HG03175 (cell line): Measurements from ENCODE around the gene SMO.

Source experiments
- ATAC-seq: cut with Tn5 transposase; IDR thresholded peaks from one replicate; pipeline ENCODE4 v1.9.1; 2021; ENCODE audit warnings: mild to moderate bottlenecking, moderate library complexity; ENCODE audit not compliant: unreplicated experiment

SMO gene

DNA sequence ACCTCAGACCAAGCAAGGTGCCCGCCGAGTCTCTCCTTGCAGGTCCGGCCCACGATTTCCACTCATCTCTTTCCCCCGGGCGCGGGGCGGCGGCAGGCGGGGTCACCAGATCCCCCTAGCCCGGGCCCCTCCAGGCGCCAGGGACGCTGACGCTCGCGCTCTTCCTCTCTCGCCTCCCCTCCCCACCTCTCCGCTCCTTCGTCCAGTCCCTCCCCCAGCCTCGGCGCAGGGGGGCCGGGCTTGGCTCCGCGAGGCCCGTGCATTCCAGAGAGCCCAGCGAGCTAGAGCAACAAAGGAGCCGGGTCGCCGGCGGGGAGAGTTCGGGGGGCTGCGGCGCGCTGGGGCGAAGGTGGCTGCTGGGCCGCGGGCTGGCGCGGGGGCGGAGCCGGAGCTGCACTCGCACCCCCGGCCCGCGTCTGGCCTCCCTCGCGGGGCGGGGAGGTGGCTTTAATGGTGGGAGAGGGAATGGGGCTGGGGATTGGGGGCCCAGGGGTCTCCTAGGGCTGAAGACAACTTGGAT lies at the start of gene SMO:
Gene SMO, plus strand, starts transcription at position 262 of the 520 bp plus-strand sequence. CDS start 519 bp downstream, outside the sequence.
- ATAC-seq, result no peak

DNA sequence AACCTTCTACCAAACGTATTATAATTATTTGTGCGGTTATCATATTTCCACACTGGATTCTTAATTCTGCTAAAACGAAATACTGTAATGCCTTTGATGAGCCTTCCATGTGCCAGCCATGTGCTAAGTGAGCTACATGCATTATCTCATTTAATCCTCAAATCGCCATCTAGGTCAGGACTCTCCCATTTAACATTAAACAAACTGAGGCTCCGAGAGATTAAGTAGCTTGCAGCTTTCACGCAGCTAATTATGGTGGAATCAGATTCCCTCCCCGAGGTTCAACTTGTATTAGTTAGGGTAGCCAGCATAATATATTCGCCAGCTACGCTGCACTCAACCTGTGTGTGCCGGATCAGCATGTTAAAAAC lies 44.7 kb upstream of the SMO start:
- ATAC-seq, result no peak

DNA sequence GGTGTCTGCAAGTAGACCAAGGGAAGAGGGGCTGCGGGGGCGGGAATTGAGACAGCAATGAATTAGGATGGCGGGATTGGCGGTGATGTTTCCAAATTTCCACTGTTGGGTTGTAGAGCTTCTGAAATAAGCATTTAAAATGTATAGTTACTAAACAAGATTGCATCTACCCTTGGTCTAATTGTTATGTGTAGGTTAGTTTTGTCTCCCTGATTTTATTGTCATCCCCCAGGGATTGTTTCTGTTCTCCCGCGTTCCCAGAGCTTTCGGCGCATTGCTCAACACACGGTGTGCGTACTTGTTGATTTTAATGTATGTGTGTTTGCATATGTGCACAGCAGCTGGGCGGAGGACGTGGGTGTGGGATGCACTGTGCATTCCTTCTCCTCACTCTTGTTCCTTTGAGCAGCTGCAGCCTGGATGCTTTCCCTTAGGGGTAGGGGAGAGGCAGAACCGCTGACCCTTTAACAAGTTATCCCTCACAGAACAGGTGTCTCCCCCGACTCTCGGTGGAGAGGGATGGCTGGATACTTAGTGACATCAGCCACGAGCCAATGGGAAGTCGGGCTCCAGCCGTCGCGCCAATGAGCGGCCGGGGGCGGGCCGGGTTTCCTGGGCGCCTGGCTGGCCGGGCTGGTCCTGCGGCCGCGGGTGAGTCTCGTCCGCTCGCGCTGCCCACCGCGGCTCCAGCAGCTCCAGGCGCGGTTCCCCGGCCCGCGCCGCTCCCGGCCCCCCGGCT lies 44.2 kb upstream of the SMO start, which contains the start of gene TSPAN33:
Gene TSPAN33, plus strand, starts transcription at position 613 of the 739 bp plus-strand sequence. CDS start 274 bp downstream, outside the sequence.
- ATAC-seq, result peak; percentile 82

DNA sequence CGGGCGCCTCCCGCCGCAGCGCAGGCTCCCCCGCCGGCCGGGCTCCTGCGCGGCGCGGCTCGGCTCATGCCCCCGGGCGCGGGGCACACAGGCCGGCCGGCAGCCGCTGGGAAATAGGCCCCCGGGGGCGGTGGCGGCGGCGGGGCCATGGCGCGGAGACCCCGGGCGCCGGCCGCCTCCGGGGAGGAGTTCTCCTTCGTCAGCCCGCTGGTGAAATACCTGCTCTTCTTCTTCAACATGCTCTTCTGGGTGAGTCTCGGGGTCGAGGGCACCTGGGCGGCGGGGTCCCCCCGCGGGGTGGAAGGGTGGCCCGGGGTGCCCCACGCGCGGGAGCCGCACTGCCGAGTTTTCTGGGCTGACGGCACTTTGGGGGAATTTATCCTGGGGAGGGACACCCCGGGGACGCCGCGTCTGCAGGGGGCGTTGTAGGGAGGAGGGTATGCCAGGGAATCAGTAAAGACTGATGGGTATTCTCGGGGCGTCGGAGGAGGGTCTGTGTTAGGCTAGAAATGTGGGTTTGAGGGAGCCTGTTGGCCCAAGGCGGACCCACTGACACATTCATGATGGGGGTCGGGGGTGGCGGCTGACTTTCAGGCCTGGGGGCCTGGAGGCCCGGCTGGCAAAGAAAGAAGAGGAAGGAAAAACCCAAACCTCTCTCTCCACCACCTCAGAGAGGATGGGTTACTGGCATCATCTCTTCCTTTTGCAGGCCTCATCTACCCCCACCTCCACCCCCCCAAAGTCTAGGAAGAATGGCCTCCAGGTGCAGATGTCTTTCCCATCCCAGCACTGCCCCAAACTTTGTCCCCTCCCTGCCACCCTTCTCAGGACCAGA lies 43.4 kb upstream of the SMO start:
- ATAC-seq, result peak; percentile 19

DNA sequence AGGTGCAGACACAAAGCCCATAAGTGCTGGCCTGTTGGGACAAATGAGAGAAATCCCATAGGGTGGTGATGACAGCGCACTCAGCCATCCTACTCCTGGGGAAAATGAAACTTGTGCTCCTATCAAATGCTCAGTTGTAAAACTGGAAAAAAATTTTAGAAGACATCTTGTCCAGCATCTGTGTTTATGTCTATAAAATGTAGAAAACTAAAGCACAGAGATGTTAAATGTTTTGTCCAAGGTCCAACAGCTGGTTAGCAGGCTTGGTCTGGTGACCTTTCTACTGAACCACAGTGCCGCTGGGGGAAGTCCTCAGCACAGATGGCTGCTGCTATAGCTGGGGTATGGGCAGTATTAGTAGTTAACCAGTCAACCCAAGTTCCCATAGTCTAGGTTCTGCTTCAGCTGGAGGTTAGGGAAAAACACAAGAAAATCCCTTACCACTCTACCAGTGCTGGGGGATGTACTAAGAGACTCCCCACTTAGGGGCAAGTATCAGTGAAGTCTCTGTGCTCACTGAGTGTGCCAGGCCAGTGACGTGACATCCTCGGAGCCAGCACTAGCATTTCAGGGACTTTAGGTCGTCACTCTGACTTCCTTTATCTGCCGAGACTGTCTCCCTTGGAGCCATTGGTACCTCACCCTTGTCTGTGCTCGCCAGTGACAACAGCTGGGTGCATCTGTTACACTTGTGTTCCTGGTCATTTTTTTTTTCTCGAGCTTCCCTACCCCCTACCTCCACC lies 42.0 kb upstream of the SMO start:
- ATAC-seq, result peak; percentile 58

DNA sequence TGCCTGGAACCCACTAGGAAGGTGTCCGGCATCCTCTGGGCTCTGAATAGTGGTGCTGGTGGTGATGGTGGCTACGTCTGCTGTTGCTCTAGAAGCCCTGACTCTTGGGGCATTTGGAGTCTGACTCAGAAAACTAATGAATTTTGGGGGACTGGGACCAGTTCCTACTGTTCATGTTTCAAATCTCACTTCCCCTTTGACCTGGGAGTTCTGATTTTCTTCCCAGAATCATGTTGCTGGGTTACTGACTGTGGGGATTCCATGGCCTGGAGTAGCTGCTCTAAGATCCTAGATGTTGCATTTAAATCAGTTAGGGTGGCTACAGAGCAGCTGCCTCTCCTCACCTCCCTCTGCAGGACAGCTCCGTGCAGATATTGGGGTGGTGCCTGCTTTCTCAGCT lies 40.7 kb upstream of the SMO start:
- no peak for ATAC-seq

DNA sequence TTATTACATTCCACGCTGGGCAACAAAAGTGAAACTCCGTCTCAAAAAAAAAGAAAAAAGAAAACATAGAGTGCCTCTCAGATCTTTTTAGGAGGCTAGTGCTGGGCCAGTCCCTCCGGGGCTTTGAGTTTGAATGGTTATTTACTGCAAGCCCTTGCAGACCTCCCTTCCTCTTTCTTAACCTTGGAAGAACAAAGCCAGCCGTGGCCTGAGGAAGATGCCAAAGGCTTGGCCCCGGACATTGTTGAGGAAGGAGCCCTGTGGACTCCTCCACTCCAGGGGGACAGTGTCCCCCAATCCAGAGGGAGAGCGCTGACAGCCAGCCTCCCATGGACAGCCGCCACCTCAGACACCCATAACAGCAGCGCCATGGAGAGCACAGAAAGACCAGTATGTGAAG lies 38.9 kb upstream of the SMO start:
- ATAC-seq, result no peak

DNA sequence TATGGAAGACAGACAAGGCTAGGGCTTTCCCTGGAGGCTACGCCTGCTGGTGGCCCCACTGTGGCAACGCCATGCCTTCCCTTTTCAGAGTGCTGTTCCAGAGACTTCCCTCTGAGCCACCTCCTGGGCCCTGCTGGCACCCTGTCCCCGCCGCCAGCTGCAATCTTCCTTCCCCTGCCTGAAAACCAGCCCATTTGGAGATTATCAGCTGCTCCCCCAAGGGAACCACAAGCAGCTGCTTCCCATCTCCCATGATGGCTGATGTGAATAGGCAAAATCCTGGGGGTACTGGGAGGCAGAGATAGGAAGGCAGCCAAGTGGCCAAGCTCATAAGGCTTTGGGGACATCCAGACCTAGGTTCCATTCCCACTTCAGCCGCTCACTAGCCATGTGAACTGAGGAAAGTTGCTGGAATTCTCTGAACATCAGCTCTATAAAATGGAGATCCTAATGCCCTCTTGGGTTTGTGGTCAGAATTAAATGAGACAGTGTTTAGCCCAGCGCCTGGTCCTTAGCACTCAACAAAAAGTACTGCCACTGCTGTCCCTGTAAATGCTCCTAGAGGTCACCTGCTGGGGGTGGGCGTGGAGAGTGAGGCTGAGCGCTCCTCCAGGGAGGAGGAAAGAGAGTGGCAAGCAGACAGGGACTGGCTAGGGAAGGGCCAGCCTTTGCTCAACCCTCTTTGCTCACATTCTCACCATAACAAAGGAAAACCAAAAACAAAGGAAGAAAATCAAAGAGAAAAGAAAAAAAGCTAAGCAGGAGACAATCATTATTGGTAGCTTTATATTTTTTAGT lies 38.0 kb upstream of the SMO start:
- ATAC-seq, result no peak

DNA sequence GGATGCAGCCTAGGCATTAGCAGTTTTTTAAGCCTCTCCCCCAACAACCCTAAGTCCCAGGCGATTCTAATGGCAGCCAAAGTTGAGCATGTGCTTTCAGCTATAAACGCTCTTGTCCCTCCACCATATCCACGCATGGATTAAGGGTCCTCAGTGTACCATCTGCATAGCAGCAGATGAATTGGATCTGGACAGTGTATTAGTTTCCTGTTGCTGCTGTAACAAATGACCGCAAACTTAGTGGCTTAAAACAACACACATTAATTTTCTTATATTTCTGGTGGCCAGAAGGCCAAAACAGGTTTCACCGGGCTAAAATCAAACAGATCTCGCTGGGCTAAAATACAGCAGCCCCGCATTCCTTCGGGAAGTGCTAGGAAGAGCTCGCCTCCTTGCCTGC lies 30.8 kb upstream of the SMO start:
- ATAC-seq, result no peak

DNA sequence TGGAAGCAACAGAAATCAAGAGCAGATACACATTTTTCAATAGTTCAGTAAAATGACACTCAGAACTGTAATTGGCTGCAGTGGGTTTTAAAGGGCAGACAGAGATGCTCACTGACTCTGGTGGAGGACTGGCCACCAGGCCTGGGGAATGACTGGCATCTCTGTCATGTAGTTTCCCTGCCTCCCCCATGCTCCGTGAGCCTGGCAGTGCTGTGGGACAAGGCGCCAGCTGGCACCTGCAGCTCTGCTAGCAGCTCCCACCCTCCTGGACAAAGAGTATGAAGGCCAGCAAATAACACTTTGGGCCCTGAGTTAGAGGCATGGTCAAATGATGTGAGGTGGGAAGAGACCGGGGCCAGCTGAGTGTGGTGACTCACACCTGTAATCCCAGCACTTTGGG lies 28.9 kb upstream of the SMO start:
- ATAC-seq, result no peak

DNA sequence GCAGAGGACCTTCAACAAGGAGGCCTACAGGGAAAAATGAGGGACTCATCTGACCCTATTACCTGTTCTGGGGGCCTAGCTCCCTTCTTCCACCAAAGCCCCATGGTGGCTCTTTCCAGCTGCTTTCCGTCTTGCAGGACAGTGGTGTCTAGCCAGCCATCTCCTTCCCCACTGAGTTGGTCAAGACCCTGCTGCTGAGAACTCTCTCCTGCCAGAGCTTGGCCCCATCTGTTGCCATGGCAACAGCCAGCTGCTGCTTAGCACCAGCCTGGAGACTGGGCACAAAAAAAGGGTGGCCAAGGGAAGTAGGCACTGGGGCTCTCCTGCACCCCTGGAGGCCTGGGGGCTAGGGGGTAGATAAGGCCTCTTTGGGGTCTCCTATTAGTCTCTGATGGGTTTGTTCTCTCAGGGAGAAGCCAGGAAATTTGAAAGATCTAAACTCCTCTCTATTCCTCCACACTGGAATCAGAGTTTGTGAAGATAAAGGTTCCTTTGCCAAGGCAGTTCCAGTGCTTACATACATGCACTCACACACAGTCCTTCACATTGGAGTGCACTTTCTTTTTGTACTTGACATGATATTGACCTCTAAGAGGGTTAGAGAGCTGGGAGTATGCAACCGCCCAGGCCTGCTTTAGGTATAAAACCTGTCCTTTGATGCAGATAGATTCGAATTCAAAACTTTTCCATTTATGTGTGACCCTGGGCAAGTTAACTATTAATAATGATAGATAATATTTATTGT lies 28.1 kb upstream of the SMO start:
- no peak for ATAC-seq

DNA sequence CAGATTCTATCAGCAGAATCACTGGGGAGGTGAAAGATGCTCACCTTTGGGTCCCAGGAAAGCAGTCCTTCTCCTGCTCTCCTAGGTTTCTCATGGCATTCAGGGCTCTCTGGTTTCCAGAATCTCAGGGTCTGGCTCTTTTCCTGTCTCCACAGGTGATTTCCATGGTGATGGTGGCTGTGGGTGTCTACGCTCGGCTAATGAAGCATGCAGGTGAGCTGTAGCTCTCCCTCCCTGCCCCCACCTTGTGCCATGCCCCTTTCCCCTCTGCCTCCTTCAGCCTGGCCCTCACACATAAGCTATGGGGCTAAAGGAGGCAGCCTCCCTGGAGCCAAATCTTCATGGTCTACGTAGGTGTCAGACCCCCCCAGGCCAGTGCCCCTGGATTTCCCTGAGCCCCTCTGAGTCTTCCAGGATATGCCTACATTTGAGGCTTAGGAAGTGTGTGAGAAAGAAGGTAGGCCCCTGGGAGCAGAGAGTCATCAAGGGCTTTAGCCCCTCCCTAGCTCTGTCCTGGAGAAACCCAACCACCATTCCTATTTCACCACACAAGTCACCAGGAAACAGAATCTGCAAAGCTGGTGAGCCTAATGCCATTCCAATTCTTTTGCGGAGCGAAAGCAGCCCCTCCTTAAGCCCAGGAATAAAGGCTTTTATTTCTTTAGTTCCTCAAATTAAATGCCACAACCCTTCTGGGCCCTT lies 26.8 kb upstream of the SMO start:
- ATAC-seq, result no peak

DNA sequence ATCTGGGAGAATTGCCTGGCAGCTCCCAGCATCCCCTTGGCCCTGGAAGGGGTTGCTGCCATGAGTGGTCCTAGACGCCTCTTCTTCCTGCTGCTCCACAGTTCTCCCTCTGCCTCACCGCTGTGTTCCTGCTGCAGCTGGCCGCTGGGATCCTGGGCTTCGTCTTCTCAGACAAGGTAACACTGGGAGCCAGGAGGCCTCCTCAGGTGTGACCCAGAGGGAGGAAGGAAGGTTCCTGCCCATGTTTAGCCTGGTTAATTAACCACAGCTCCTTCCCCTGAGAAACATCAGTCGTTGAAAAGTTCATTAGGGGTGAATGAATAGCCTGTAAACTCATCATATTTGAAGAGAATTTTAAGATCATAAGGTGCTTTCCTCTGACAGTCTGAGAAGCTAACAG lies 25.7 kb upstream of the SMO start:
- ATAC-seq, result no peak

DNA sequence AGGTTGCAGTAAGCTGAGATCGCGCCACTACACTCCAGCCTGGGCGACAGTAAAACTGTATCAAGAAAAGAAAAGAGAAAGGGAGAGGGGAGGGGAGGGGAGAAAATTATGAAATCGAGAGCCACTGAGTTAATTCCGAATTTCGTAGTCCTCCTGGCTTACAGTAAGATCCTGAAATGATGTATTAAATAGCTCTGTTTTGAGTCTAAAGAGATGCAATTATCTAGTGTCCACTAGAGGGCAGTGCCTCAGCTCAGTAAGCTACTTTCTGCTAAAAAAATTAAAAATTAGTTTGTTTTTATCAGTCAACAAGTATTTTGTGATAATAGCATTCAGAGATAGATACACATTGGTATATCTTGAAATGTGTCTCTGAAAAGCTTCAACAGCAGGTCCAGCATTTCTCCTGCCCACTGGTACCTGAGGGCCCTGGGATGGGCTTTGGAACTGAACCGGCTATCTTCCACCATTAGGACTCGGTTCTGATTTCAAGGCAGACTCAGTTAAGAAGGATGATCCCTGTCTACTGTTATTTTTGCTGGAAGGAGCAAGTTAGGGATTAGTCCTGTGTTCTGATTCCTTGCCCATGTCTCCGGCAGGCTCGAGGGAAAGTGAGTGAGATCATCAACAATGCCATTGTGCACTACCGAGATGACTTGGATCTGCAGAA lies 24.4 kb upstream of the SMO start:
- no peak for ATAC-seq

DNA sequence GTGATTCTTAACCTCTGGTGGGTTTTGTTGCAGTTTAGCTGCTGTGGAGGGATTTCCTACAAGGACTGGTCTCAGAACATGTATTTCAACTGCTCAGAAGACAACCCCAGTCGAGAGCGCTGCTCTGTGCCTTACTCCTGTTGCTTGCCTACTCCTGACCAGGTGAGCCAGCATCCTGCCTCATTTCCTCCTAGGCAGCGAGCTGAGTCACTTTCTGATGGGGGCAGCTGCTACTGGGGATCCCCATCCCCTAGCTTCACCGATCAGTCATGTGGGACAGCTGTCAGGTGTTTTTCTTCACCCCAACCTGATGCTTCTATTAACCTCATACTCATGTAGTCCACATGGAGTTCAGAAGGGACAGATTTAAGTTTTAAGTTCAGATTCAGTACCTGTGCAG lies 21.7 kb upstream of the SMO start:
- ATAC-seq, result no peak

DNA sequence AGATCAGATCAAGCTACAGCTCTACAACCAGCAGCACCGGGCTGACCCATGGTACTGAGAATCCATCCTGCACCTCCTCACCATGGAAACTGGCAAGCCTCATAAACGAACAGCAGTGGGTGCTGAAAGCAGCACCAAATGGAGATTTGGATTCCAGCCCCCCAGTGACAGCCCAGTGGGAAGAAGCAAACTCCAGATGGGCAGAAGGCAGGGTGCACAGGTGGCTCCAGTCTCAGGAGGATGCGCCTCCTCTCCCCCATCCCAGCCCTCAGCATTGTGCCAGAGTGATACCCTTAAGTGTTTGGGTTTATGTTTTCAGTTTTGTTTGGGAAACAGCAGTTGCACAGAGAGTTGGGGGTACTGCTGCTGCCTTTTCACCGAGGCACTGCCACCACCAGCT lies 20.6 kb upstream of the SMO start:
- no peak for ATAC-seq

DNA sequence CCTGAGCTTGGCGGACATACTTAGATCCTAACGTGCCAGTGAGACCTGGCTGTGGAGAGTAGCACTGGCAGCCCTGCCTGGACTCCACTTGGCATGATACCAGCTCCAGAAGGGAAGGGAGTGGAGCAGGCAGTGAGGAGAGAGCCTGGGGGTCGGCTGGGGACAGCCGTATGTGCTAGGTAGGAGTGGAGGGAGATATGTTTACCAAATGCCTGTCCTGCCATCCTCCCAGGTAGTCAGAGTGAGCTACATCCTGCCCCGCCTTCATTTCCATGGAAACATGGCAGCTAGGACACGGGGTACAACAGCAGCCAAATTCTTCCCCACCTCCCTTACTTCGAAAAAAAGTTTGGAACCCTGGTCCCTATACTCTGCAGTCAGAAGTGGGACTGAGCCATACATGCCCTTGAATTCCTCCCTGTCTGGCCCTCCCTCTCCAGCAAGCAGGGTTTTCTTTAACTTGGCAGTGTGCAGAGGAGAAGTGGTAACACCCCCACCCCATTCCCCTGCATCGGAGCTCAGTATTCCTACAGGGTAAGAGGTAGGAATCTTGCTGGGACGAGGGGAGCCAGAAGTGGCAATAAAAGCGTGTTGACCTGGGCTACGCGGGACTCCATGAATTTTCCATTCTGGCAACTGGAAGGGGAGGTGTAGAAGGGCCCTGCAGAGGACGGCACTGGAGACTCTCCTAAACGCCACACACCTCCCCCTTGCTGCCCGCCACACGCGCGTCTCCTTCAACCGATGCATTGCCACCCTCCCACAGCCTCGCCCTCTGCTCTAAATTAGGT lies 20.0 kb upstream of the SMO start:
- no peak for ATAC-seq

DNA sequence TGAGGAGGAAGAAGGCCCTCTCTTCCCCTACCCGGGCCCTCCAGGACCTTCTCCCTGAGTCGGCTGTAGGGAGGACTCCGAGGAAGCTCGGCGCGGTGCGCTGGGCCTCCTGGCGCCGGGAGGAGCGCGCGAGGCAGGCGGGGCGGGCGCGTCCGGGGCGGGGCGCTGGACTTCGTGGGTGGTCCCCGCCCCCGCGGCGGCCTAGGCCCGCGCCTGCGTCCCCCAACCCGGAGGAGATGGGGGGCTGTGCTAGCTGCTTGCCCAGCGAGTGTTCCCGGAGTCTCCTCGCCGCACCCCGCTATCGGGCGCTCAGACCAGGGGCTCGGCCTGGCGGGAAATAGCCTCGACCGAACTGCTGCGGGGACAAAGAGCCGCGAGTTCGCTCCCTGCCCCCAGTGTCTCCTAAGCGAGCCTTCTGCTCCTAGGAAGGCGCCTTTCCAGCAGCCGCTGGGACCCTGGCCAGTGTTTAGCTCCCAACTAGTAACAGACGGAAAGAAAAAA lies 19.2 kb upstream of the SMO start:
- ATAC-seq, result peak; percentile 52
